ENCODE results near the gene TRMU.
A peak's percentile ranks its signal among the peaks of the same experiment; 100 is the strongest.

GRCh38 chr22:46399251-46400024 lies 63.9 kb downstream of the TRMU start:
- no peak for TF ChIP-seq JUNB (IDR thresholded peaks at IDR 0.05; ENCODE audit: unreplicated experiment)
- peak in 1 of 2 experiments; percentile 18; a peak in 2 of 4 replicates for TF ChIP-seq CTCF (conservative IDR thresholded peaks at IDR 0.05; ENCODE audit: low read depth in 2 of 2)
- no peak for TF ChIP-seq EZH2 (IDR thresholded peaks at IDR 0.05; ENCODE audit: low read depth, unreplicated experiment)
- TF ChIP-seq POLR2AphosphoS5 (IDR thresholded peaks at IDR 0.05; ENCODE audit: low read depth), result no peak
- TF ChIP-seq EZH2phosphoT487 (IDR thresholded peaks at IDR 0.05; ENCODE audit: unreplicated experiment), result no peak

Measured in GM23338 (cell line).